HG03066 (cell line): Measurements from ENCODE around the gene TSR1.

ENCODE experiments used
- ATAC-seq: cut with Tn5 transposase; IDR thresholded peaks from one replicate; pipeline ENCODE4 v1.9.1; 2021; ENCODE audit warnings: low read depth; ENCODE audit not compliant: unreplicated experiment

Gene TSR1

DNA sequence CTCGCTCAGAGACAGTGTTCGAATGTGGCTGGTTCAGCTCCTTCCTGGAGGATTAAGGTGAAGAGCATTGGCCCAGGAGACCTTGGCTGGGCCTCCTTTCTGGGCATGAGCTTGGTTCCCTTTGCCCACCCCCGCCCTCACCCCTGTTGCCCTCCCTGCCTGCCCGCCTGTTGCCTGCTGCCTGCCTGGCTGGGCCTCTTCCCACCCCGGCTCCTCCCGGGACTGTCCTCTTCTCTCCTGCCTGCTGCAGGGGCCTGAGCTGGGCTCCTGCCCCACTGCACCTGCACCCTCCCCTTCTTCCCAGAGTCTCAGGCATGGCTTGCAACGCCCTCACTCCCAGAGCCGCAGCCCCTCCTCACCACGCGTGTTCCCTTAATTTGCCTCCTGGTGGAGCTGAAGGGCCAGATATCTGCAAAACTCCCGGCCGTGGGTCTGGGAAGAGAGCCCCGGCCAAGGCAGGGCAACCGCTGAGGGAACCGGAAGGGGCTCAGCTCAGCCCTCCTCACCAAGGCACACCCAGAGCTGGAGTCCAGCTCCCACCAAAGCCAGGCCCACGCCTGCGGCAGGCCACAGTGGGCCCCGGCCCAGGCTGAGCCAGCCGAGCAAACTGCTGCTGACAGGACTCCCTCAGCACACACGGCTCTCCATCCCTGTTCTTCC lies 33.4 kb upstream of the TSR1 start:
- no peak for ATAC-seq

DNA sequence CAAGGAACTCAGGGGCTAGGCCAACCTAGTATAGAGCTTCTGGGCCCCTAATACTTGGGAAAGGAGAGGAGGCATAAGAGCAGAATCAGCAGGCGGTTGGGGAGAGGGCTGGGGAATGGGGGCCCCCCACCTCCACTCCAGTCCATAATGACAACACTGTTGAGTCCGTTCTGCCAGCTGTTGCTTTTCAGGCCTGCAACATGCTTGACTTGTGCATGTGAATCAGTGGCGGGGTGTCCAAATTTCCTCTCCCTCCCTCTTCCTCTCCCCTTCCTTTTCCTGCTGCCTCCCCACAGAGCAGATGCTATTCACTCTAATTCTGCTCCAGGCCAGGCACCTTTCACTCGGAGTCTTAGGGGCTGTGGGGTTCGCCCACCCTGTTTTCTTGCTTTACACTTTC lies 32.8 kb upstream of the TSR1 start:
- ATAC-seq: no peak

DNA sequence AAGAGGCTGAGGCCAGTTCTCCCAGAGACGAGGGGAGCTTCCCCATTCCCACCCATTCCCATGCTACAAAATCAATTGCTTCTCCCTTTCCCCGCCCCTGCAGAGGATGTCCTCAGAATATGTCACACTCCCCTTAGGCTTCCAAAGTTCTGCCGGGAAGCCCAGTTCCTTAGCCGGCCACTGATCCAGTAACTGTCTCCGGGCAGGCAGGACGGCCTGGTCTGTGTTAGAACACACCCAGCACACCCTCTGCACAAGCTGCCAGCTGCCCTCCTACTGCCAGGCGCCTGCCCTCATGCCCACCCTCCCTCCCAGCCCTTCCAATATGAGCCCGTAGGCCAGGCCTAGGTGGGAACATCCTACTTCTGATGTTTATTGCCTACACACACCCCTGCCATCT lies 32.1 kb upstream of the TSR1 start:
- no peak for ATAC-seq

DNA sequence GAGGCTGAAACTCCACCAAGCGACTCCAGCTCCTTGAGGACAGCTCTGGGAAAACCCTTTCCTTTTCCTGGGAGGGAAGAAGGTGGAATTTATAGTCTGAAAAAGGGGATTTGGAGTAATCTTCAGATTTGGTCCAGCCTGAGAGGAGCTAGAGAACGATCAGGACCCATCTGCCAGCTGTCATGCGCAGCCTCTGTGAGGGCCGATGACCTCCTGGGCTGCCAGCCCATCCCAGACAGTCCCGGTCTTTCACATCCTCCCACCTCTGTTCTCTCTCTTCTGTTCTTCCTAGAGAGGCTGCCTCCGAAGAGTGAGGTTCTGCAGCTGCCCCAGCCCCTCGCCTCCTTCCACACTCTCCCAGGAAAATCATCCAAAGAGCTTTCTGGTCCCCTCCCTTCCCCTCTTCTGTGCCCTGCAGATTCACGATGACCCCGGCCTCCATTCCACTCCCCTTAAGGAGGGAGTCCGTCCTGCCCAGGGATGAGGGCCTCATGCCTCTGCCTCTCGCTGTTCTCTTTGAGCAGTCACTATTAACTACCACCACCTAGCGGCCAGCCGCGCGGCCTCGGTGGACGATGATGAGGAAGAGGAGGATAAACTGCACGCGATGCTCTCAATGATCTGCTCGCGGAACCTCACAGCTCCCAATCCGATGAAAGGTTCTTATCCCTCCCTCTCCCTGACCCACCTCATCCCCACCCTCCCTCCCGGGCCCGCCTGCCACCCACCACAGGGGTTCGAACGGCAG lies 30.7 kb upstream of the TSR1 start:
- ATAC-seq: no peak

DNA sequence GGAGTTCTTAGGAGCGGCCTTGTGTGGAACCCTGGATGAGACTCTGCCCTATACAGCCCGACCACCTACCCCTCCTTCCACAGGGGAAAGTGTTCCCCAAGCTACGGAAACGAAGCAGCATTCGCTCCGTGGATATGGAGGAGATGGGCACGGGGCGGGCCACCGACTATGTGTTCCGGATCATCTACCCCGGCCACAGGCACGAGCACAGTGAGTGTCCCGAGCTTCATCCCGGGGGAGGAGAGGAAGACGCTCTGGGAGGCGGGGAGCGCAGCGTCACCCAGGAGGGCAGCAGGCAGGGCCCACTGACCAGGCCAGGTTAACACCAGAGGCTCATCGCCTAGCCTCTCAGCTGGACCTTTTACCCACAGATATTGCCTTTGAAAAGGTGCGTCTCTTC lies 28.9 kb upstream of the TSR1 start:
- no peak for ATAC-seq

DNA sequence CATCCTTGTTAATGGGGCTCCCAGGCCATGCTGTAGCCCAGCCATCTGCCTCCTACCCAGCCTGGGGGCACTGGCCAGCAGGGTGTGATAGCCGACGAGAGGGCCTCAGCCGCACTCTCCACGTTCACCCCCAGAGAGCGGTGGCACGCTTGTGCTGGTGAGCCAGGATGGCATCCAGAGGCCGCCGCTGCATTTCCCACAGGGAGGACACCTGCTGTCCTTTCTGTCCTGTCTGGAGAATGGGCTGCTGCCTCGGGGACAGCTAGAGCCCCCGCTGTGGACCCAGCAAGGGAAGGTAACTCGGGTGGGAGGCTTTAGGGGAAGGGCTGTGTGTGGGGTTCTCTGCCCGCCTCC lies 28.5 kb upstream of the TSR1 start:
- ATAC-seq: no peak

DNA sequence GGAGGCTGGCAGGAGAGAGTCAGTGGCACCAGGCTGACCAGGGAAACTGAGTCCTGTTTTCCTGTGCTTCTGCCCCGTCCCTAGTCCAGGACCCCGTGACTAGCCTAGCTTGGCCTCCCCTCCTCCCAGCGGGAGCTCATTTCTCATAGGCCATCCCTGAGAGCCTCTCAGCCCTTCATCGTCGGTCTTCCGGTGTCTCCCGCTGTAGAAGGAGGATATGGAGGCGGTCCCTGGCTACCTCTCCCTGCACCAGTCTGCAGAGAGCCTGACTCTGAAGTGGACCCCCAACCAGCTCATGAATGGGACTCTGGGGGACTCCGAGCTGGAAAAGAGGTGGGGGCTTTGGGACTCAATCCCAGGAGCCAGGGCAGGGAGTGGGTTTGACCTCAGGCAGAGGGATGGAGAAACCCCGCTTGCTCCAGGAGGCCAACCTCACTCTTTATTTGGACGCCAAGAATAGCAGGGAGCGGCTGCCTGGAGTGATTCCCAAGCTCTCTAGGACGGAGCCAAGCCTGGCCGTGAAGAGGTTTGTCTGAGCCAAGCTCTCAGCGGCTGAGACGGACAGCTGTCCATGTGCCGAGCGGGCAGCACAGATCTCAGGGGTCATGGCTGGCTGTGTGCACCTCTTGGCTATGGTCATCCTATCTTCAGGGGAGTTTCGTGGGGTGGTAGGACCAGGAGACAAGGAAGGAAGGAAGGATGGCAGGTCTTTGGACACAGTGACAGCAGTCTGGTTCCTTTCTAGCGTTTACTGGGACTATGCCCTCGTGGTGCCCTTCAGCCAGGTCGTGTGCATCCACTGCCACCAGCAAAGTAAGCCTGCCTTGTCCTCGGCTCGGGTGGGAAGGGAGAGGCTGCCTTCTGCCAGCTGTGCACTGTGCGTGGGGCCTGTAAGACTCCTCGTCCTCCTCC lies 27.9 kb upstream of the TSR1 start:
- no peak for ATAC-seq

DNA sequence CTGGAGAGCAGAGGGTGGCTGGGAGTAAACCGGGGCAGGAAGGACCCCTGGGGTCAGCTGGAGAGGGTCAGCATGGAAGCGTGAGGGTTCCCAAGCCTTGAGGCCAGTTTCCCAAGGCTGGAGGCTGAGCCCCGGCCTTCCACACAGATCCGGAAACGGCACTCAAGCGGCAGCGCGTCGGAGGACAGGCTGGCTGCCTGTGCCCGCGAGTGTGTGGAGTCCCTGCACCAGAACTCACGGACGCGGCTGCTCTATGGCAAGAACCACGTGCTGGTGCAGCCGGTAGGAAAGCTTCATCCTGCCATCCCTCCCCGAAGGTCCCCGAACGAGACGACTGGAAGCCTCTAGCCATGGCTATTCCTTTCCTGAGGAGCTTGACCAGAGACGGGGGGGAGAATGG lies 27.1 kb upstream of the TSR1 start:
- ATAC-seq: no peak

DNA sequence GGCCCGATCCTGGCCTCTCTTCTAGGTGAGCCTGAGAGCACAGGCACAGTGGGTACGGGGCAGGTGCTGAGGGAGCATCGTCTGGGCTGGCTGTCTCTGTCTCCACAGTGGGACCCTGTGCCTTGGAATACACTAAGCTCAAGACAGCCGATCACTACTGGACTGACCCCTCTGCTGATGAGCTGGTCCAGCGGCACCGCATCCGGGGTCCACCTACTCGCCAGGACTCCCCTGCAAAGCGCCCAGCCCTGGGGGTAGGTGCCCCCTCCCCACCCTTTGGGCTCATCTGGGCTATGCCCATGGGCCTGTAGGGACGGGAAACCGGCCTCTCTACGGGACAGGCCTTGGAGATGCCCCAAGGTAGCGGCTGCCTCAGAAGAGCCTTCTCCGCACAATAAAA lies 26.6 kb upstream of the TSR1 start:
- ATAC-seq: no peak

DNA sequence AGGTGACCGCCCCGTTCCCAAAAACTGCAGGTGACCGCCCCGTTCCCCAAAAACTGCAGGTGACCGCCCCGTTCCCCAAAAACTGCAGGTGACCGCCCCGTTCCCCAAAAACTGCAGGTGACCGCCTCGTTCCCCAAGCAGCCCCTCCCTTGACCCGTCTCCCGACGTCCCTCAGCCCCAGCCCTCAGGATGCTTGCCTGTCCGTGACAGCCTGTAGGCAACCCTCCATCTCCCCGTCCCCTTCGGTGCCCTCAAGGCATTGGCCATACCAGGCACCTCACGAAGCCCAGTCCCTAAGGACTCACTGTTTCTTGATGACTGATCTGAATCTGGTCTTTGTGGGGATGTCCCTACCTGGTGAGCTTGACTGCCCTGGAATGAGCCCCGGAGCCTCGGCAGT lies 26.2 kb upstream of the TSR1 start:
- no peak for ATAC-seq

DNA sequence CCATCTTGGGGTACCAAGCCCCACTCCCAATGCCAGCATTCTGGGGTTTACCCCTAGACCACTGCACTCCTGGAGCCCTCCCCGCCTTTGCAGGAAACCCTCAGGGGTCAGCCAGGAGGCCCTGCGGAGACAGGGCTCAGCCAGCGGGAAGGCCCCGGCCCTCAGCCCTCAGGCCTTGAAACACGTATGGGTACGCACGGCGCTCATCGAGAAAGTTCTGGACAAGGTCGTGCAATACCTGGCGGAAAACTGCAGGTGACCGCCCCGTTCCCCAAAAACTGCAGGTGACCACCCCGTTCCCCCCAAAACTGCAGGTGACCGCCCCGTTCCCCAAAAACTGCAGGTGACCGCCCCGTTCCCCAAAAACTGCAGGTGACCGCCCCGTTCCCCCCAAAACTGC lies 25.8 kb upstream of the TSR1 start:
- ATAC-seq: no peak

DNA sequence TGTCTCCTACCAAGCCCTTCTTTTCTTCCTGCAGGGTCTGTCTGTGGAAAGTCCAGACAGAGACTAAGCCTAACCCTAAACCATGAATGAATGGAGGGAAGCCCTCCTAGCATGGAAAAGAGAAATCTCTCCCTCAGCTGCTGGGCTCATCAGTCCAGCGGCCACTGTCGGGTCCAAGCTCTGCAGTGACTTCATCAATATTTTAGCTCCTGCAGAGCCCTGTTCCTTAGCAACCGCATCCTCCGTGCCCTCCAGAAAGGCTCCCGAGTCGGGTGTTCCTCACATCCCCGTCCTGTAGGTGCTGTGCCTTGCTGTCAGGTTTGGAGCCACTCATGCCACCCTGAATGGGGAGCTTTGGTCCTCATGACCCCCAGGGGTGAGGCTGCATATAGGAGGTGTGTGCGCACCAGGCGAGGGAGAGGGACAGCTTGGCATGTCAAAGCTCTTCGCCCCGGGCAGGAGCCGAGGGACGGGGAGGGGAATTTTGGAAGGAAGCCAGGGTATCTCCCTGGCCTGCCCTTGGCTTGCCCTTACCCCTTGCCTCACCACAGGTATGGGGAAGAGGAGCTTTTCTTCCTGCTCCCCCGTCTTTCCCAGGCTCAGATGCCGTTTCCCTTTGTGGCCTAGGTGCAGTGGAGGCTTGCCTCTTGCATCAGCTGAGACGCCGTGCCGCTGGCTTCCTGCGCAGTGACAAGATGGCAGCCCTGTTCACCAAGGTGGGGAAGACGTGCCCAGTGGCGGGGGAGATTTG lies 24.9 kb upstream of the TSR1 start:
- no peak for ATAC-seq

DNA sequence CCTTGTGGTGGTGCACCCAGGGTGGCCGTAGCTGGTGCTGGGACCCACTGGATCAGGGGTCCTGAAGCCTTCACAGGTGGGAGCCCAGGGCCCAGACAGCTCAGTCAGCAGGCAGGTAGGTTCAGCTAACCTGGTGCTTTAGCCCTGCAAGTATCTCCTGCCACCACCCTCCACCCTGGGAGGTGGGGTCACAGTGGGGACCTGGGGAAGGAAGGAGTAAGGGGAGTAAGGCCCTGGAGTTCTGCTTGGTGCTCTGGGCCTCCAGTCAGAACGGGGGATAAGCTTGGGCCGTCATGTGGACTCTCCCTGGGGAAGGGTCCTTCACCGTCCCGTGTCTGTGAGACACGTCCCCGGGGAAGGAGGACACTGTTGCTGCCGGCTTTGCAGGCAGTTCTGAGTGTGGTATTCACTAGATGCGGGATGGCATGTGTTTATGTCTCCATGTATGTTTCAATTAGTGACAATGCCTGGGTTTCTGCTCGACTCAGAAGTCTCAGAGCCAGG lies 21.7 kb upstream of the TSR1 start:
- ATAC-seq: no peak

DNA sequence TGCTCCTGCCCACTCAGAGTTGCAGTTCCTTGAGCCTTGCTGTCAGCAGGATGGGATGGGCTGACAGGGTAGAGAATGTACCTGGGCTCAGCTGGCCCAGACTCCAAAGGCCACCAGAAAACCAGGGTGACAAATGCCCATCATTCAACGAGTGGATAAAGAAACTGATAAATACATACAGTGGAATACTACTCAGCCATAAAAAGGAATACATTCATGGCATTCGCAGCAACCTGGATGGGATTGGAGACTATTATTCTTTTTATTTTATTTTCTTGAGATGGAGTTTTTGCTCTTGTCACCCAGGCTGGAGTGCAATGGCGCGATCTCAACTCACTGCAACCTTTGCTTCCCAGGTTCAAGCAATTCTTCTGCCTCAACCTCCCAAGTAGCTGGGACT lies 21.0 kb upstream of the TSR1 start:
- no peak for ATAC-seq

DNA sequence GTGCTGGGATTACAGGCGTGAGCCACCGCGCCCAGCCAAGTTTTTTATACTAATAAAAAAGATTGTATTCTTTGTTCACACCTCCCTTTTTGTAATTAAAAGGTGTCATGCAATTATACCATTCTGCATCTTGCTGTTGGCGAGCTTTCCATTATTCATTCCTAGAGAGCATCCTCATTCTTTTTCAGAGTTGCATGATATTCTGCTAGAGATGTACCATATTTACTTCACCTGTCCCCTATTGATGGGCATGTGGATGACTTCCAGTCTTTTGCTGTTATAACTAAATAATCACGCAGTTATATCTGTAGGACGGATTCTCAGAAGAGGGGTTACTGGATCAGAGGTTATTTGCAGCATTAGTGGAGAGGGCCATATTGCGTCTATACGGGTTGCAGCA lies 18.1 kb upstream of the TSR1 start:
- no peak for ATAC-seq

DNA sequence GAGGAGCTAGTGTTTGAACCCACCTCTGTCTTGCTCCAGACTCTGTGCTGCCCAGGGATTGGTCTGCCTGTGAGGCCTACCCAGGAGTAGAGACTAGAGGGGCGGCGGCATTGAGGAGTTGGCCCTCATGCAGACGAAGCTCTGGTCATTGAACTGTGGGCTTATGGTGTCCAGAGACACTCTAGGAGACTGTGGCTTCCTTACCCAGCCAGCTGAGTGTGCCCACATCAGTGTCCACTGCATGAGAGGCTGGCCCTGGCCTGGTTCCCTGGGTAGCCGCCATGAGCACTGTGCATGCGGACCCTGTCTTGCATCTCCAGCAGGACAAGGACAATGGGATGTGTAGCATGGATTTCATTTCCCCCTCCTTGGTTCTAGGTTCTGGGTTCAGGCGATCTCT lies 15.0 kb upstream of the TSR1 start:
- ATAC-seq: no peak

DNA sequence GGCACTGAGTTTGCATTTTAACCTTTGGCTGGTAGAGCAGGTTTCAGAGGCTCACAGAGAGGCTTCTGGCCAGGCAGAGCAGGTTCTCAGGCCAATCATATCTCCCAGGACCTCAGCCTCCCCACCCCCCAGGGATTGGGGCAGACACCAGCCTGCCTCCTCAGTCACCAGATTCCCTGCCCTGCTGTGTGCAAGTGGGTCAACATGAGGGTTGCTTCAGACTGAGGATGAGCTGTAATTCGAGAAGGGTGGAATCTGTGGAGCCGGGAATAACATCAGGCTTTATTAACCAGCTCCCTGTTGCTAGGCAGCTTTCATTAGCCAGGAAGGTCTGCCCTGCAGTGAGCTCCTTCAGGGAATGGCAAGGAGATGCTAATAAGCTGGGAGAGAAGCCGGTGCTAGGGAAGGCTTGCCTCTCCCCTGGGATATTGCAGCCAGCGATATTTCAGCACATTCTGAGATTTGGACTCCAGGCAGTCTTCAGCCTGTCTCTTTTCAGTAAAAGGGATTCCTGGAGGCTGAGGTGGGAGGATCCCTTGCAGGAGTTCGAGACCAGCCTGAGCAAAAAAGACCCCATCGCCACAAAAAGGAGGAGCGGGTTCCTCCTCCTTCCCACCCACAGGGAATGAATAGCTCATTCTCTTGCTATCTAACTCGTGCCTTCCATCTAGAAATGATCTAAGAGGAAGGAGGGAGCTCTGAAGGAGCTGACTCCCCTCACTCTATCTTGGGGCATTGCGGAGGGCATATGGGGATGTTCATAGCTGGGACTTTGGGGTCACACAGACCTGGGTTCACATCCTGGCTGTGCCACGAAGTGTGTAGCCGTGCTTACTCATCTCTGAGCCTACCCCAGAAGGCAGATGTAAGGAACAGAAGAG lies 11.8 kb upstream of the TSR1 start:
- no peak for ATAC-seq

DNA sequence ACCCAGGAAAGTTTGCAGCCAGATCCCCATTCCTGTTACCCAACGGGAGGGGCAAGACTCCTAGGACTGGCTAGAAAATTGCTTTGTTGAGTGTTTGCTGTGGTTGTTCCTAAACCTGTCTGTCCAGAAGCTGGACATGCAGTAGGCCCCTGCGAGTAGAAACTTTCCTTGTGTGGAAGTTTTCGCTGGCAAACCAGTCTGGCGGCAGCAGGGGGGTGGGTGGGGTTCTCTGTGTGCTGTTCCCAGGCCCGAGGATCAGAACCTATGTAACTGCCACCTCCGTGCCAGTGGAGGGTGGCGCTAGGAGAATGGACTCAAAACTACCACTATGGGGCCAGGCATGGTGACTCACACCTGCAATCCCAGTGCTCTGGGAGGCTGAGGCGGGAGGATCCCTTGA lies 10.2 kb upstream of the TSR1 start:
- ATAC-seq: no peak

DNA sequence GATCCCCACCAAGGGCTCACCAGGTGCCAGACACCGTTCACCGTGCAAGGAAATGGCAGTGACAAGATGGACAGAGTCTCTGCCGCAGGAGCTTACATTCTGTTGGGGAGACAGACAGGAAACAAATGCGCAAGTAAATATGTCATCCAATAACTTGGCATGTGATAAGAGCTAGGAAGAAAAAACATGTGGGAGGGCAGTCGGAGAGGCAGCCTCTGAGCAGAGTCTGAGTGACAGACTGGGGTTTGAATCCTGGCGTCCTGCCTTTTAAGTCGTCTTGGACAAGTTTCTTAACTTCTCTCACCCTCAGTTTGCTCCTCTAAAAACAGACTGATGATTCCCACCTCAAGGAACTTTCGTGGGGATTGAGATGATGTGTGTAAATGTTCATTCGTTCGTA lies 8.3 kb upstream of the TSR1 start:
- ATAC-seq: no peak

DNA sequence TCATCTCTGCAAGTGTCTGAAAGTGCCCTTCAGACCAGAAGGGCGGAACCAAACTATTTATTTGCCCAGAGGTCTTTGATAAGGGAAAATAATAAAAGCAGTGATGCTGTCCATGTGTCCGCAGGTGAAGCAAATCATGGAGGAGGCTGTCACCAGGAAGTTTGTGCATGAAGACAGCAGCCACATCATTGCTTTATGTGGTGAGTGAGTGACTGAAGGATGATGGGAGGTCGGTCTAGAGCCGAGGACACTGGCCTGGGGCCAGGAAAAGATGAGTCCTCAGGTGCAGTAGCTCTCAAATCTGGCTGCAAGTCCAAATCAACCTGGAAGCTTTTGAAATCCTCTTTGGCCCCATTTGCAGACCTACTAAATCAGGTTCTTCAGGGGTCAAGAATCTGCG lies 7.2 kb upstream of the TSR1 start:
- ATAC-seq: no peak
